OCI-M1 (cell line): Measurements from ENCODE around the gene CCL23.
"Not testable (repeated sequence)": the region's sequence is repeated elsewhere in the genome, so short reads cannot be mapped to it uniquely, and the experiment has no call there.

Source experiments
- DNase-seq: peaks from one replicate; lab custom pipeline; 2025; lab: John Stamatoyannopoulos, UW

CCL23 gene

GRCh38 chr17:36017799-36018198 lies at the start of gene CCL23:
Gene CCL23 (minus strand): TSS chr17:36017972. CDS start chr17:36017897, 75 bp downstream.
- peak; percentile 8 for DNase-seq

- peak; percentile 29 for DNase-seq
These were observed 48.7 kb upstream of the CCL23 start for GRCh38 chr17:36066365-36066985.

- DNase-seq, result no peak
These were observed 46.2 kb upstream of the CCL23 start, which contains the start of gene CCL18 for GRCh38 chr17:36063786-36064541. Gene CCL18 (plus strand): TSS chr17:36064272. CDS start chr17:36064343, 71 bp downstream.

- DNase-seq, result no peak
These were observed 43.0 kb upstream of the CCL23 start for GRCh38 chr17:36060816-36061215.

- DNase-seq, result no peak
These were observed 41.6 kb upstream of the CCL23 start for GRCh38 chr17:36059406-36059805.

- no peak for DNase-seq
These were observed 40.1 kb upstream of the CCL23 start for GRCh38 chr17:36057911-36058310.

- DNase-seq, result no peak
These were observed 38.2 kb upstream of the CCL23 start for GRCh38 chr17:36055921-36056520.

- DNase-seq, result no peak
These were observed 37.4 kb upstream of the CCL23 start for GRCh38 chr17:36055171-36055570.

- DNase-seq, result no peak
These were observed 31.9 kb upstream of the CCL23 start for GRCh38 chr17:36049643-36050042.

- DNase-seq, result peak; percentile 41
These were observed 30.3 kb upstream of the CCL23 start for GRCh38 chr17:36048066-36048465.

GRCh38 chr17:36036235-36036634 lies 18.5 kb upstream of the CCL23 start:
- DNase-seq, result no peak

GRCh38 chr17:36034127-36034526 lies 16.4 kb upstream of the CCL23 start:
- peak; percentile 85 for DNase-seq

- no peak for DNase-seq
These were observed 13.2 kb upstream of the CCL23 start for GRCh38 chr17:36030956-36031355.

- no peak for DNase-seq
These were observed 10.0 kb upstream of the CCL23 start for GRCh38 chr17:36027761-36028160.

GRCh38 chr17:36024106-36024869 lies 6.5 kb upstream of the CCL23 start:
- no peak for DNase-seq

- no peak for DNase-seq
These were observed 1.7 kb upstream of the CCL23 start for GRCh38 chr17:36019423-36019822.

GRCh38 chr17:36016555-36016954 lies 1.2 kb downstream of the CCL23 start:
- DNase-seq, result no peak

- not testable (repeated sequence) for DNase-seq
These were observed 1.9 kb downstream of the CCL23 start for GRCh38 chr17:36015895-36016294.

GRCh38 chr17:36014946-36015345 lies 2.8 kb downstream of the CCL23 start:
- no peak for DNase-seq

- peak; percentile 67 for DNase-seq
These were observed 6.6 kb downstream of the CCL23 start for GRCh38 chr17:36011201-36011600.

GRCh38 chr17:36008998-36009665 lies 8.6 kb downstream of the CCL23 start:
- DNase-seq, result no peak
